ENCODE measurements around the gene LRP1B.

Gene LRP1B

DNA sequence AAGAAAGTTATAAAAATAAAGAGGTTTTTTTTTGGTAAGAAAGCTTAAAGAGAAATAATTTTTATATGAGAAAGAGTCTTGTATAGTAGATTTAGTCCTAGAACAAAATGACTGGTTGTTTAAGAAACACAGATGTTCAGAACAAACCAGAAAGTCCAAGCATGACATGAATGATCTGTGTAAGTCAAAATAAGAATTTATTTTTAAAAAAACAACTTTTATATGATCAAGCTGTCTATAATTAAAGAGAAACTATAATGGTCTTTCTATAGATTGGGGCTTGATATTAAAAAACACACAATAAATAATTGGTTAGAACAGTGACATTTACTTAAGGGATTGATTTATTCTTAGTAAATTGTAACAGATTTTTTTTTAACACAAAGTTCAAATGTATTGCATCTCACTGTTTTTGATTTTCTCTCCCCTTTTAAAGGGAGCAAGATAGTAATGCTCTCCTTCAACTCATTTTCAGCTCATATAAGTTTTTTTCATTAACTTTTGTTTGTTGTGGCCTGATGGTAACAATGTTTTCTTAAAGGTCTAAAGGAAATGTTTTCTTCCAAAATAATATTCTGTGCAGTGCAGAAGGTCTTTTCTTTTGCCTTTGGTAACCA, 1256.8 kb downstream of the LRP1B start:
- DNase-seq, result no peak

GRCh38 chr2:140869925-140870324, 1260.9 kb downstream of the LRP1B start:
- DNase-seq, result no peak

GRCh38 chr2:140869107-140869506, 1261.7 kb downstream of the LRP1B start:
- no peak for DNase-seq

DNA sequence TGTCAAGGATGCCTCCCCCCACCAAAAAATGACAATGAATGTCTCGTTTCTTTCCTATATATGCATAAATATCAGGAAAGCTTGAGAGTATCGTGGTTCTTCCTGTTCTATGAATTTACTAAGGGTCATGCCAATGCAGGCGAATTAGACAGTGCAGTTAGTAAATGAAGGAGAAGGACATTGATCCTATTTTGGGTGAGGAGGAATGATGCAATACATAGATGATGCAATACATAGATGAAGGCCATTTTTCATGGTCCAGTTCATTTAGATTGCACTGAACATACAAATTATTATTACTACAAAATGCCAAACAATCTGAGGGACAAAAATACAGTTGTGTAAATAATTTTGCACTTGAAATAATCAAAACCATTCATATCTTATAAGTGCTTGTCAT, 1265.0 kb downstream of the LRP1B start:
- no peak for DNase-seq

DNA sequence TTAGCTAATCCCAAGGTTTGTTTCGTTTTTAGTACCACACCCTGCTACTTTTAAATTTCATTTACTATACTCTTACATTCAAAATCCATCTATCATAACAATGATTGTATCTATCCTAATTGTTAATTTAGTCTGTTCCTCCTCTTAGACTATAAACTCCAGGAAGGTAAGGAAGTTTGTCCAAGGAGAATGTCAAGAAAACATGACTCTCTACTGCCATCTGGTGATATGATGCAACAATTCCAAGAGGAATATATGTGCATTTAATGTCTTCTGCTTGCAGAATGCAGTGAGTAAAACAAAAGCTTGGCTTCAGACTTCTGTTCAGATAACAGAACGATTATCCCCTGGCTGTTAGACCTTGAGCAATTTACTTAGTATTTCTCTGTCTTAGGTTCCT, 1267.1 kb downstream of the LRP1B start:
- peak; percentile 4 to 44 (median 18) for DNase-seq

DNA sequence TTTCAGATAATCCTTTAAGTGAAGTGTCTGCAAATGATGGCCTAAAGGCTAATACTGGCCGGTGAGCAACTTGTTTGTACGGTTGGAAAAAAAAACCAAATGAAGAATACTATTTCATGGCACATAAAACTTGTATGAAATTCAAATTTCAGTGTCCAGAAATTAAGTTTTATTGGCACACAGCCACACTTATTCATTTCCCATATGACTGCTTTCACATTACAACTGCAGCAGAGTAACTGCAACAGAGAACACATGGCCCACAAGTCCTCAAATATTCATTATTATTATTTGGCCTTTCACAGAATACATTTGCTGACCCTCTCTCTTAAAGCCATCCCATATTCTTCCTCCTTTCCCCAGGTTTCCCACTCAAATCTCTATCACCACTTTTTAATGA, 1268.6 kb downstream of the LRP1B start:
- DNase-seq, result no peak

GRCh38 chr2:140861666-140862065, 1269.2 kb downstream of the LRP1B start:
- DNase-seq, result no peak

DNA sequence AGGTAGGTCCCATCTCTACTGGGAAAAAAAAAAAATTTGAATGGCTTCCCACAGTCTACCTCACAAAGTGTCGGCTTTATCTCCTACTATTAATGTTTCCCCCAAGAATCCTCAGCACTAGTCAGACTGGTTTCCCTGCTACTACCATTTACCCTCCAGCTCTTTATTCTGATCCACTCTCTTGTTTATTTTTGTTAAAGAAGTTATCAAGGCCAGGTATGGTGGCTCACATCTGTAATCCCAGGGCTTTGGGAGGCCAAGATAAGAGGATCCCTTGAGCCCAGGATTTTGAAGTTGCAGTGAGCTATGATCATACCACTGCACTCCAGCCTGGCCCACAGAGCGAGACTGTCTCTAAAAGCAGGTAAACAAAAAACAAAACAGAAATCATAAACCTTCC, 1275.3 kb downstream of the LRP1B start:
- DNase-seq, result no peak

GRCh38 chr2:140851258-140851981, 1279.4 kb downstream of the LRP1B start:
- DNase-seq, result no peak

GRCh38 chr2:140843186-140843585, 1287.6 kb downstream of the LRP1B start:
- no peak for DNase-seq

DNA sequence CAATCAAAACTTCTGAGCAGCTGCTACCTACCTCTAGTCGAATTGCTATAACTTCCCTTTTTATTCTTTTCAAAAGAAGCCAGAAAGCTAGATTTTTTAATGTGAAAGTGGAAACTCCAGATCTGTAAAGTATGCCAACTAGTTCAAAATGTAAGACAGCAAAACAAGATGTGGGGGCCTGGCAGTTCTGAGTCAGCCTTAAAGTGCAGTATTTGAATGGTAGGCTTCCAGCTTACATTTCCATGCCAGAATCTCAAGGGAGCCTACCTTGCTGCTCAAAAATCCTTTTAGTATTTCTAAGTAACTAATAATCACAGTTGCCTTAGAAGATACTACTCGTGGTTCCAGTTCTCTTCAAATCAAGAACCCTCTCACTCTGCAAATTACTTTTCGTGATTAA, 1288.7 kb downstream of the LRP1B start:
- no peak for DNase-seq

DNA sequence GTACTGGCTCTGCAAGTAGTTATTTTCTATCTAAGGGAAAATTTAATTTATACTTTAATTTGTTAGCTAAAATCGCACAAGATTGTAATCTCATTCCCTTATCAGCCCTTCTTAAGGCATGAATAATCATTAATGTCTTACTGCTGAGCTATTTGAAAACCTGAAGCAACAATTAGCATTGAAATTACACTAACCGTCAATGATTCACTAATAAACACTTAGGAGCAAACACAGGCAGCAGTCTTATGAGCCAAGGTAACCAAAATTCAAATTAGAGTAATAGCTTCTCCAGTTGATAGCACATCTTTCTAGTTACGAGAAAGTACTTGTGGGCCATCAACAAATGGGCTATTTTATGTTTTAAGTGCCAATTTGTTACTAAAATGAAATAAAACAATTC, 1289.7 kb downstream of the LRP1B start:
- DNase-seq, result no peak

GRCh38 chr2:140836826-140837225, 1294.0 kb downstream of the LRP1B start:
- DNase-seq, result no peak

DNA sequence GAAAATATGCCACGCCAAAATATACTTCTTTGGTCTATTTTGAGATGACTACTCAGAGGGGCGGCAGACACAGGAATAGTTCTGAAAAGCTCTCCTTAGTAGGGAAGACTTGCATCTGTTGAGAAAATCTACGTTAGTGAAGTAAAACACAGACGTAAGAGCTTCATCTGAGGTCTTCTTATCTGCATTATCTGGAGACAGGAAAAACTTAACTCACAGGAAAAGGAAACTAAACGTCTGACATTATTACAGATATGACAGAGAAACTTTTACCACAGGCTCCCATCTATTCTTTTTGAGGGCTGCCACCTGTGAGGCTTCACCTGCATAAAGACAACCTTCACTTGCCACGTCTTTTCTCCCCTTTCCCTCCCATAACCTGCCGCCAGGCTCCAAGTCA, 1295.7 kb downstream of the LRP1B start:
- no peak for DNase-seq

DNA sequence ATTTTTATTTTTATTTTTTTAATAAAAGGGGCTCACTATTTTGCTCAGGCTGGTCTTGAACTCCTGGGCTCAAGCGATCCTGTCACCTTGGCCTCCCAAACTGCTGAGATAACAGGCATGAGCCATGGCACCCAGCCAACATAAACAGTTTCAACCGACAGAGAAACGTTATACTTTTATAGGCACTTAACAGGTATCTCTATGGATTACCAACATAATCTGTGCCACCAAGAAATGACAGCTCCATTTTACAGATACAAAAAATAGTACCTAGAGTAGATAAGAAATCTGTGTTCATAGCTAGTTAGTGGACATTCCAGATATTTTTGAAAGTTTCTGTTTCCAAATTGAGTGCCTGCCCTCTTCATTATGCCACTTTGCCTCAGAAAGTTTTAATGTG, 1316.7 kb downstream of the LRP1B start:
- DNase-seq, result no peak

DNA sequence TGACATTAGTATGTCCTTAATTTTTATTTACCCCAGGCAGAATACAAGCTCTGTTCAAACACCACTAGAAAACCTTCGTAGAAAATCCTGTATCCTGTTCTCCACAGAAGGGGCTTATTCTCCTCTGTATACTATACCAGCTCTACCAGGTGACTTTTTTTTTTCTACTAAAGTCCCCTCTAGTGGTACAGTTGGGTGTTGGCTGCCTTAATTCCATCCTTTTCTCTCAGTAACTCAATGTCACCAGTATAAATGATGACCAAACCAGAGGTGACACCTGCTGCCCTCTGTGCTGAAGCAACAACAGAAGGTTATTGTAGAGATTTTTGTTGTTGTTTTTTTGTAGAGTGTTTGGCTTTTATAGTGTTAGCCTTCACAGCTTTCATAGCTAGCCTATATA, 1322.0 kb downstream of the LRP1B start:
- DNase-seq, result no peak

- no peak for DNase-seq
Measured at GRCh38 chr2:140808211-140808610, 1322.6 kb downstream of the LRP1B start.

DNA sequence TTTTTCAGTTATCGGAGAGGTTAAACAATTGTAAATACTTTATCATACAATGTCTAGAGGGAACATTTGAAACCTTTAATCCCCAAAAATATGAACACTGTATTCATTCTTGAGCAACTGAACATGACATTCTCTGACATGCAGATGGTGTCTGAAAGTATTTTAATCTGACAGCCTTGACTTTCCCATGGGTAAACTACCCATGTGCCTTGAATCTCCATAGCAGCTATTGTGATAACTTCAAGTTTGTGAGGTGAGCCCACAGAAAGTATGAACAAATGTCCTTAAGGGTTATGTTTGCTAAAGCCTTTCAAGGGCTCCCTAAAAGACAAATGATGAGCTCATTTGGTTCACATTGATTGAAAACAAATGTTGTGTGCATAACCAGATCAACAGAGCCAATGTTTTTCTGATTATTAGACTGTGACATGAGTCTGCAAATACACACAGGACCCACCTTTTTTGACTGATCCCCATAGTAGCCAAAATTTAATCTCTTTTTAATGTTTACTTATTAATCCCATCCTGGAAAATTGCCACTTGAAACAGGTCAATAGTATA, 1326.0 kb downstream of the LRP1B start:
- no peak for DNase-seq

DNA sequence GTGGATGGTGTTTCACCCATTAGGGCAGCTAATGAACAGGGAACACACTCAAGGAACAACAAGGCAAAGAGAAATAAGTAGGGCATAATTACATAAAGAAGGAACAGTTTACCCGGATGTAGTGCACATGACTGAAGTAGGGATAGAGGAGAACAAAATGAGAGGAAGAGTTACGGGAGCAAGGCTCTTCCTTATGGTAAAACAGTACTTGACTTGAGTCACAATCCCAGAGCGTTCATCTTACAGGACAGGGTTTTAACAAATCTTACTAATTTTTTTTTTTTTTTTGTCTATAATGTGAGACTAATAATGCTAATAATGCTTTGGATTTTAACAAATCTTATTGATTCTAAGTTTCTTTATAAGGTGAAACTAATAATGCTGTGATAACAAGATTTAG, 1329.5 kb downstream of the LRP1B start:
- DNase-seq, result no peak

DNA sequence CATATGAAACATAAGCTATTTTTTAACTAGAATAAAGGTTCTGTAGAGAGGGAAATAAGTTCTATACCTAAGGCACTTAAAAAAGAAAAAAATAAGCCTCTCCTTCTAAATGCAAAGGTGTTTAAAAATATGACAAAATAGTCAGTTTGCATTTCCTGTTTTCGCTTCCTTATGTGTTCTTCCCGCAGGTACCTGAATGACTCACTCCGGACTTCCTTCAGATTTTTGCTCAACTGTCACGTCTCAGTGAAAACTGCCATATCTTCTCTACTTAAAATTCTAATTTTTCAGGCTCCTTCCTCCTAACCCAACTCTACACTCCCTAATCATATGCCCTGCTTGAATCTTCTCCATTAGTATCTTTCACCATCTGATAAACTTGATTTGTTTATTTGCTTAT, 1333.1 kb downstream of the LRP1B start:
- no peak for DNase-seq

GRCh38 chr2:140791802-140792201, 1339.0 kb downstream of the LRP1B start:
- DNase-seq, result no peak

DNA sequence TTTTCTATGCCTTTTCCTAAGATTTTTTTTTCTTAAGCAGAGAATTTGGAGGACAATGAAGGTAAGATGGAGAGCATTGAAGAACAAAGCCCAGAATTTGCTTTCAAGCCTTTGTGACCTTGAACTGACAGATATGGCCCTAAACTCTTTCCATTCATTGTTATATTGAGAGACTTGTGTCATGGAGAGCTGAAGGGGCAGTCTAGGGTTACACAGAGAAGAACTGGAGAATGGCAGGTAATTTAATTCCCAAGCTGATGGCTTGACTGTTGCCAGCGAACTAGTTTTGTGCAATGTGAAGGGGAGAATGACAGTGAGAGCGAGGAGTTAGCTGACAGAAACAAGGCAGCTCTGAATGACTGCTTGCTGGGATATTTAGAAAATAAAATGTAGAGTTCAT, 1344.2 kb downstream of the LRP1B start:
- DNase-seq, result no peak

DNA sequence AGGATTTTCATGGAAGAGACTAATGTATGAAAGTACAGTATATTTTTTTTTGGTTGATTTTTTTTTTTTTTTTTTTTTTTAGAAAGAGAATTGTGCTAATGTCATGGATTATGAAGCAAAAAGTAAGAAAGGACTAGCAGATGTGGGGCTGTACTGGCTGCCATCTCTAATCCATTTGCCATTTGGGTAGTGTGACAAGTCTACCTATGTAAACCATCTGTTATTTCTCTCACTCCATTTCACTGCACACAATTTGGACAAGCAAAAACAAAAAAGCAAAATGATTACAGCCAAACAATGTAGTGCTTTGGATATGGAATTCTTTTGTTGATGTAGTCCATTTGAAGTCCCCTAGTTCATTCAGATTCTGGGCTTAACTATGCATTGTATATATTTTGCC, 1355.4 kb downstream of the LRP1B start:
- DNase-seq, result no peak

GRCh38 chr2:140770645-140771044, 1360.2 kb downstream of the LRP1B start:
- no peak for DNase-seq
